Stimulated activated CD4-positive, alpha-beta T cell treated with anti-CD3 and anti-CD28 coated beads, TNF-alpha, amount 100 ng/mL, for 48 hours (primary cell): Measurements from ENCODE around the gene KLHL36.
"Not testable (repeated sequence)": the region's sequence is repeated elsewhere in the genome, so short reads cannot be mapped to it uniquely, and the experiment has no call there.

ENCODE experiments used
- DNase-seq, 3 donors: peaks; one replicate each; pipeline ENCODE4 v3.0.0-alpha.2; 2020; ENCODE audit warnings: low read depth in 3 of 3

KLHL36 gene

DNA sequence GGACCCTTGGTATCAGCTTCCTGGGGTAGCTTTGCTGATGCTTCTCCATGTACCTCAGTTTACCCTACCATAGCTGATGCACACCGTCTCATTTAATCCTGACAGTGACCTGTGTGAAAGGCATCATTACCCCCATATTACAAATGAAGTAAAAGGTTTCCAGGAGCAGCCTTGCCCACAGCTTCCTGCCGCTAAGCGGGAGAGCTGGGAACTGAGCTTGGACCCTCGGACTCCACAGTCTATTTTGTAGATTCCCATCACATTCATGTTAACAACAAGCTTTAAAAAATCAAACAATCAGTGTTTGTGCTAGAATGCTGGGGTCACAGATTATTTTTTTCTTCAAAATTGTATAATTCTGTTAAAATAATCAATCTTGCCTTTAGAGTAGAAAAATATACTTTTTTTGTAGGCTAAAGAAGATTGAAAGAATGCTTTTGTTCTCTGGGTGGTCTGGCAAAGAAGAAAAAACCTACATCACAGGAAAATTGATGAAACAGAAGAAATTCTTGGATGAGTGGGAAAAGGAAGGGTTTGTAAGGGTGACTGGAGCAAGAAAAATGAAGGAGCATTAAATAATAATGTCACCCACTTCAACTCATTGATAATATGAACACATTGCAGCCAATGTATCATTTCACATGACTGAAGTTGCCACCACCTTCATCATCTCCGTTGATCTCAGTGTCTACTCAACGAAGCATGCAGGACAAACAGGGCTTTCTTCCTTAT, 41.9 kb downstream of the KLHL36 start:
- DNase-seq, result no peak

DNA sequence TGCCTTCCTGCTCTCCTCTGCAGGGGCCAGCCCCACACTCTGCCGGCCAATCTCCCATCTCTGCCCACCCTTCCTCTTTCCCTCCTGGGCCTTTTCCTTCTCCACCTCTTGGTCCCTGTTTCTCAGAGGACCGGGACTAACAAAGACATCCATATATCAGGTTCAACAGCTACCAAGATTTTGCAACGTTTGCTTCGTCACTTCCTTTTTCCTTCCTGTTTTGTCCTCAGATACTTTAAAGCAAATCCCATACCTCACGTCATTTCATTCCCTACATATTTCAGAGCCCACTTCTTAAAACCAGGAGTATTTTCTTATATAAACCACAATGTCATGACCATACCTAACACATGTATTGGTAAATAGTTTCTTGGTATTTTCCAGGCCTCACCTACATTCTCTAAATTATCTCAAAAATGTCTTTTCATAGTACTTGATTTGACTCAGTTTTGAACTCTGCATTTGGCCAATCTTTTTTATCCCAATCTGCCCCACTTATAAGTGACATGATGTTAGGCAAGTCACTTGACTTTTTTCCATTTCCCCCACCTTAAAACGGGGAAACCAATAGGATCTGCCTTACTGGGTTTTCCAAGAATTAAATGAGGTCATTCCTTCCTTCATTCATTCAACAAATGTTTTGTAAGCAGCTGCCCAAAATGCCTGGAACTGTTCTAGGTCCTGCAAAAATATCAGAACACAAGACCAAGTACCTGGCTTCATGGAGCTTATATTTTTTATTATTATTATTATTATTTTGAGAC, 44.3 kb downstream of the KLHL36 start:
- no peak for DNase-seq

DNA sequence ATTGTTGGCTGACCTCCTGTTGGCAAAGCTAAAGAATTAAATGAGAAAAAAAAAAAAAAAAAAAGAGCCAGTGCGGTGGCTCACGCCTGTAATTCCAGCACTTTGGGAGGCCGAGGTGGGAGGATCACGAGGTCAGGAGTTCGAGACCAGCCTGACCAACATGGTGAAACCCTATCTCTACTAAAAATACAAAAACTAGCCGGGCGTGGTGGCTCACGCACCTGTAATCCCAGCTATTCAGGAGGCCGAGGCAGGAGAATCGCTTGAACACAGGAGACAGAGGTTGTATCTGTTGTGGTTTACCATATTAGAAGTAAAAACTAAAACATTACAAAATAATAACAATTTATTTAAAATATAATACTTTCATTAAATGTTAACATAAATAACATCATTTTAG, 45.6 kb downstream of the KLHL36 start:
- DNase-seq, result not testable (repeated sequence)

DNA sequence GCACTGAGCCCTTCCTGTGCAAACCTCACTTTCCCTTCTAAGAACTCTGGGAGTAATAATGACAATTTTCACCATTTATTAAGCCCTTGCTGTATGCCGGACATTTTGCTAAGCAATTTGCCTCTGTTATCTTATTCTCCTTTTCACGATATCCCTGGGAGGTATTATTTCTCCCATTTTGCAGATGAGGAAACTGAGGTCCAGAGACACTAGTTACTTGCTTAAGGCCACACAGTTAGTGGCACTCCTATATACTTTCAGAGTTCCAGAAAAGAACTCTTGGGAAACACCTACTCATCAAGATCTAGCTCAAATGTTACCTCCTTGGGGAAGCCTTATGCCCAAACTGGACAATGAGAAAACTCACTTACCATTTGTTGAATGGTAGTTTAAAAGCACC, 46.7 kb downstream of the KLHL36 start:
- DNase-seq, result no peak

DNA sequence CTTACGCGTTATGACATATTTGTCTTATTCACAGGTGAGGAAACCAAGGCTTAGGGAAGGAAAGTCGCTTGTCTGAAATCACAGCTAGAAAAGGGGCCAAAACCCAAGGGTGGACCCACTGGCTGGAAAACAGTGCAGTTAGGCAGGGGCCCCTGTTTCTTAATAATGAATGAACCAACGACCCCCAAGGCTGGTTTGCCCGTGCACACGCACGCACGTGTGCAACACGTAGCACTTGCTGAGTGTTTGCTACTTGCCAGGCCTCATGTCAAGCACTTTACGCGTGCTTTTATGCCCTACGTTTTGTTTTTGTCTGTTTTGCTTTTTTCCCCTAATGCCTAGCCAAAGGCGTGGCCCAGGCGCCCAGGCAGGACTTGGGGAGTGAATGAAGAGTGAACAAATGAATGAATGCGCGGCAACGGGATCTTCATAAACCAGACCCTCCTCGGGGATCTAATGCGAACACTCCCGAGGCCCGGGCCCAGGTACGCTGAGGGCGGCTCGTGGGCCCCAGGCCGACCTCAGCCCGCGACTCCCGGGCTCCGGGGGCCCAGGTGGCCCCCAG, 50.9 kb downstream of the KLHL36 start:
- DNase-seq, result peak in 1 of 3 donors; percentile 17

DNA sequence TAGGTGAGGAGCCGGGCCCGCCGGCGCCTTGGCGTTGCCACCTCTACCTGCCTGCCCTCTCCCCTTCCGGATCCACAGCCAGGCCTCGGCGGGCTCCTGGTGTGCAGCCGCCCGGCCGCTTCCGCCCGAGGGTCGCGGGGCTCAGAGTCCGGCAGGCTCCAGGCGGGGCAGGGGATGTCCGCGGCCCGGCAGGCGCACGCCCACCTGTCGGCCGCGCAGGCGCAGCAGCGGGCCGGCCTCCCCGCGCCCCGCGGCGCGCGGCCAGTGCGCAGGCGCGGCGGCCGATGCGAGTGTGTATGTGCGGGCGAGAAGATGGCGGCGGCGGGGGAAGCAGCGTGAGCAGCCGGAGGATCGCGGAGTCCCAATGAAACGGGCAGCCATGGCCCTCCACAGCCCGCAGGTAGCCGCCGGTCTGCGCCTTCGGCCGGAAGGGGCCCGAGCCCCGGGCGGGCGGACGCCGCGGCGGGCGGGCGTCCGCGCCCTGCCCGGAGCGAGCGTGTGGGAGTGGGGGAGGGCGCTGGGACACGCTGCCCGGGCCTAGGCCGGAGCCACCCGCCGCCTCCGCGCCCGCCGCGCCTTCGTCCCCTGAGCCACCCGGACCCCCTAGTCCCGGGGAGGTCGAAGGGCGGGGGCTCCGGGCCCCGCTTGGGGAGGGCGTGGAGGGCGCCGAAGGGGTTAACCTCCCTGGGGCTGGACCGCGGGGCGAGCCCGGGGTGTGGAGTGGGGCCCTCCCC, 51.6 kb downstream of the KLHL36 start, which contains the start of gene USP10:
USP10 (plus strand) TSS at position 289 of the 734 bp plus-strand sequence; CDS start at position 380, 91 bp downstream.
- peak; percentile 63 to 77 (median 69) for DNase-seq

DNA sequence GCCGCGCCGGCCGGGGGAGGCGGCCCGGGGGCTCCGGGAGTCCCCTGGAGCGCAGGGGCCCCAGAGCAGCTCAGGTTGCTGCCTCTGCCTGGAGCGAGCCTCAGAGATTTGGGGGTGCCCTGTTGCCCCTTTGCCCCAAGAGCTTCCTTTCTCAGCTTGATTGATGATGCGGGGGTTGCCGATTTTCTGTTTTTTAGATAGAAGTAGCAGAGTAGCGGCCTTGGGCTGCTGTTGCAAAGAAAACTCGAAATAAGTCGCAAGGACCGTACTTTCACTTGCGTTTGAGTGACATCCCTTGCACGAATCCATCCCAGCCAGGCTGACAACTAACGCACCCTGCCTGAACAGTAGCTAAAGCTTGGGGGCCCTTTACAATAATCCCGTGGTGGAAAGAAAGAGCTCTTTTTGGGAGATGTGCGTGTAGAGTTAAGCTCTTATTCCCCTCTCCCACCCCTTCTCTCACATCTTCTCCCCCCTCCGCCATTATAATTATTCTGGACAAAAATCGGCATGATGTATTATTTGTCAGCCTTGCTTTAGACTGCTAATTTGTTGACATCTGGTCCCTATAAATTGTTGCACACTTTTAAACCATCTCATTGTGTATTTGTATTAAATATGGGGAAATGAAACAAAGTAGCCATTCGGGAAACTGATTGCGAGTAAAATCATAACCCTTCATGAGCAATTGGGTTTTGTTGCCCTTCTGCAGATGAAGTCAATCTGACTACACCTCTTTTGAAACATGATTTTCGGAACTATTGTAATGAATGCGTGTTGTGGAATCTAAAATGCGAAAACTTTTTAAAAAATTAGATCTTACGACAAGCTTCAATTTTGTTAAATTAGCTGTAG, 52.4 kb downstream of the KLHL36 start:
- peak in 1 of 3 donors; percentile 28 for DNase-seq

DNA sequence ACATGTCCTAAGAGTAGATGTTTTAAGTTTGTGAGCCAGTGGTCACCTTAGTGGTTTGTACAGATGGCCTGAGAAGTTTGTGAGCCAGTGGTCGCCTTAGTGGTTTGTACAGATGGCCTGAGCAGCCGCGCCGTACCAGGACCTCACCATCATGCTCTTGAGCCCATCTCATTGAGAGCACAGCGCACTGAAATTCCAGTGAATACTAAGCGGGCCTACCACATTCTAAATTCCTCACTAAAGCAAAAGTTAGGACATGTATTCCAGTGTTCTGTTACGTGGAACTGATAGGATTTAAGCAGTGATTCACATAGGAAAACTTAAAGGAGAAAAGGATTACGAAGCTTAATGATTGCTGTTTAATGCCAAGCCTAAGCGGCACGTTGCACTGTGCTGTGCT, 55.4 kb downstream of the KLHL36 start:
- no peak for DNase-seq

DNA sequence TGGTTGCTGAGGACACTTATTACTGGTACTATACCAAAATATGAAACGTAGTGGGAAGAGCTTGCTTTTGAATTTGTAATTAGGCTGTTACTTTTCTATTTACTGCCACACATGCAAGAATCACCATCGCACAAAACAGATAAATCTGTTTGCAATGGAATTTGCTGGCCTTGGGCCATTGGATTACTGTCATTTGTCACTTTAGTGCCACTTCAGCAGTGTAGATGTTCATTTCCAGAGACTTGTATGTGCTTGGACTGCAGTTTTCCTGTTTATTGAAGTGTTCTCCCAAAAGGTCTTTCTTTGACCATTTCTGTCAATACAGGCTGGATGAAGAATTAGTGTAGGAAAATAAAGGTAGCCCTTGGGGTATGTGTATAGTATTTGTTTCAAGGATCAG, 55.9 kb downstream of the KLHL36 start:
- no peak for DNase-seq

DNA sequence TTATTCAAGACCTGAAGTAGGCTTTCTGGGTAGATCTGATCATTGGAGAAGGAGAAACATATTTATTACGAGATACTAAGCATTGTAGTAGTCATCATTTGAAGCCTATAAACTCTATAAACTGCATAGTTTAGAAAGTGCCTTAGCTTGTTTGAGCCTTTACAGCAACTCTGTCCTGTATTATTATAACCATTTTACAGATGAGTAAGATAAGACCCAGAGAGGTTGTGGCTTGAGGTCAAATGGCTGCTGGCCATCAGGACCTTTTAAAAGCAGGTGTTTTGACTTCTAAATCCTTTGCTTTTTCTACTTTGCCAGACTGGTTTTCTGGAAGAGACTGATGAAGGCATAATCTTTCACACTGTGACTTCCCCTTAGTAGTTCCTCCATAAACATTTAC, 58.5 kb downstream of the KLHL36 start:
- DNase-seq, result no peak

DNA sequence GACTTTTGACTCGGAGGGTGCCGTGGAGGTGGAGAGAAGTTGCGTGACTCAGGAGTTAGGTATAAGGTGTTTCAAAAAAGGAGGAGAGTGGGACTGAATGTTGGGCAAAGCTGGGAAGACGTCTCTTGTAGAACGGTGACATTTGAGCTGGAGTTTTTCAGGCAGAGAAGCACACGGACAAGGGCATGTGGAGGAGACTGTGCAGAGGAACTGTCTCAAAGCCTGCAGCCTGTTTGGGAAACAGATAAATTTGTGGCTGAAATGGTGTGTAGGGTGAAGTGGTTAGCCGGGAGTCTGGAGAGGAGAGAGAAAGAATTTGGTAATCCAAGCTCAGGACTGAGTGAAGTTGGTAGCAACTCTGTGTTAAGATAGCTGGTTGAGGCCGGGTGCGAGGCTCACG, 61.3 kb downstream of the KLHL36 start:
- DNase-seq, result no peak

DNA sequence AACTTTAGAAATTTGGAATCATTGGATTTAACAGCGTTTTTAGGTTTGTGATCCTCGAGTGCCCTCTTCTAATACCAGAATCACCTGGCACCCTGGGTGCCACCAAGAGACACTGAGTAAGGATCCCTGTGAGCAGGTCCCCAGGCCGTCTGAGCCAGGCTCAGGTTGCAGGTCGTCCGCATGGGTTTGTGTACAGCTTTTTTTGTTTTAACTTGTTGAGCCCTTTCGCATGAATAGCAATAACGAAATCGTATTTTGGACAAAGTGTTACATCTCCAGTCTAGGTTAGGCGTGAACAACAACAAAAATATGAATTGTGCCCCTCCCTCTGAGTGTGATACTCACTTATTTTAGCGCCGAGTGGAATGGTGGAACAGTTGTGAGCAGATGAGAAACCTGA, 62.4 kb downstream of the KLHL36 start:
- DNase-seq, result no peak
